Panc1 (cell line): Measurements from ENCODE around the gene CCDC8. TPM values are rescaled to one million over a fixed set of nuclear protein-coding genes. Genes with fewer than 3 reads are reported as not detected.

Experiments used
- ATAC-seq: fragments of 200-7000 bp; cut with Tn5 transposase; 2 replicates; pipeline ENCODE4 v1.9.1; 2020; ENCODE audit warnings: mild to moderate bottlenecking, moderate library complexity
- BruUV-seq: library from RNA; stranded (reverse); fragments of 400-500 nt; replicated peaks from 2 replicates; lab custom pipeline; 2021; lab: Mats Ljungman, UMichigan
- CTCF ChIA-PET: fragments of 300-600 bp; sonication (Branson Sonifier 250); formaldehyde crosslinking; loops from one replicate; lab custom pipeline; 2022; ENCODE audit warnings: antibody characterized with exemption; lab: Charles Lee
- POLR2A ChIA-PET: fragments of 300-600 bp; sonication (Branson Sonifier 250); formaldehyde crosslinking; loops from one replicate; lab custom pipeline; 2022; ENCODE audit warnings: antibody characterized with exemption; lab: Charles Lee
- DNase-seq: peaks from one replicate; pipeline ENCODE4 v3.0.0-alpha.2; 2010; ENCODE audit warnings: low read depth, low spot score
- H3K27ac ChIP-seq: 2 replicates; pipeline ENCODE4 v1.5.1; 2011; ENCODE audit warnings: mild to moderate bottlenecking, low read length, inconsistent platforms
- H3K27me3 ChIP-seq: fragments of 200-500 bp; sonication (Bioruptor generic); 2 replicates; pipeline ENCODE4 v1.6.0; 2014; ENCODE audit warnings: low read length, inconsistent platforms; ENCODE audit not compliant: control insufficient read depth, insufficient read depth
- H3K36me3 ChIP-seq: fragments of 200-500 bp; sonication (Bioruptor generic); 2 replicates; pipeline ENCODE4 v1.5.1; 2014; ENCODE audit warnings: inconsistent platforms, mild to moderate bottlenecking, low read length, moderate library complexity; ENCODE audit not compliant: control insufficient read depth, insufficient read depth
- H3K4me1 ChIP-seq: 2 replicates; pipeline ENCODE4 v1.5.1; 2011; ENCODE audit warnings: inconsistent platforms, mild to moderate bottlenecking, low read length, moderate library complexity; ENCODE audit not compliant: control insufficient read depth, insufficient read depth
- H3K4me3 ChIP-seq, 2 experiments: 2 replicates each; pipeline ENCODE4 v1.5.1; 2011 to 2012; ENCODE audit warnings: low read depth in 2 of 2, low read length in 2 of 2, mild to moderate bottlenecking in 2 of 2, inconsistent platforms in 1 of 2, moderate library complexity in 1 of 2
- H3K9me3 ChIP-seq: fragments of 200-500 bp; sonication (Bioruptor generic); 2 replicates; pipeline ENCODE4 v1.5.1; 2014; ENCODE audit warnings: low read depth, mild to moderate bottlenecking, inconsistent platforms, low read length, moderate library complexity; ENCODE audit not compliant: control insufficient read depth, insufficient read depth
- CTCF ChIP-seq: fragments of 450-650 bp; IDR thresholded peaks from 2 replicates; pipeline ENCODE4 v1.5.1; 2017; ENCODE audit warnings: mild to moderate bottlenecking
- POLR2AphosphoS5 ChIP-seq: IDR thresholded peaks from 2 replicates; pipeline ENCODE4 v1.6.1; 2012; ENCODE audit warnings: mild to moderate bottlenecking, low read depth, low read length, moderate library complexity
- REST ChIP-seq, 2 experiments: IDR thresholded peaks; 2 replicates each; pipeline ENCODE4 v1.6.1; 2011 to 2012; ENCODE audit warnings: low read depth in 2 of 2, control low read depth in 1 of 2, low read length in 1 of 2, mild to moderate bottlenecking in 1 of 2, moderate library complexity in 1 of 2; ENCODE audit not compliant: insufficient read depth in 1 of 2
- SIN3A ChIP-seq: IDR thresholded peaks from 2 replicates; pipeline ENCODE4 v1.6.1; 2012; ENCODE audit warnings: low read depth, mild to moderate bottlenecking, low read length, moderate library complexity, borderline replicate concordance; ENCODE audit not compliant: insufficient read depth
- TCF7L2 ChIP-seq: IDR thresholded peaks from 2 replicates; pipeline ENCODE4 v1.6.1; 2011; ENCODE audit warnings: mild to moderate bottlenecking, low read depth, low read length, inconsistent platforms
- in situ Hi-C: cut with HindIII; loops from 2 replicates; pipeline ENCODE4 v1.10.0; 2016; ENCODE audit warnings: low sequenced_read_pairs, low pct_unique_long_range_greater_than_20kb
- intact Hi-C: fragments of 100-400 bp; cut with micrococcal nuclease; formaldehyde crosslinking; loops from one replicate; pipeline ENCODE4 v1.10.0; 2022; ENCODE audit not compliant: unreplicated experiment
- total RNA-seq: library from RNA; stranded (reverse); gene quantifications from one replicate; pipeline ENCODE4 v1.2.1, GENCODE V29; 2021; ENCODE audit not compliant: unreplicated experiment

Gene CCDC8
- total RNA-seq, 1 experiment from 2014 or later = 5.4 TPM

- no peak for ATAC-seq
- intact Hi-C loops = no loop called here
- Histone ChIP-seq H3K4me1 (no peaks in the 10 kb centered on the region), H3K36me3 (no peaks in the 10 kb centered on the region; the same call in 1 of the 2 replicates), H3K27ac (no peak overlapping the region), H3K27me3 (no peaks in the 10 kb centered on the region), H3K9me3 (no peaks in the 10 kb centered on the region), H3K4me3 (no peak overlapping the region)
- BruUV-seq = no TSS peak
- in situ Hi-C loops = no loop called here
- ChIA-PET POLR2A (no interaction called here), CTCF (no interaction called here)
- TF ChIP-seq SIN3A (no peak), REST (IDR thresholded peaks at IDR 0.05; ENCODE audit: insufficient read depth in 1 of 2, low read depth in 2 of 2, low read length in 1 of 2) (no peak), CTCF (no peak), TCF7L2 (no peak), POLR2AphosphoS5 (no peak)
- DNase-seq = no peak
Observed at GRCh38 chr19:46365561-46365960, 47.8 kb downstream of the CCDC8 start.

GRCh38 chr19:46364359-46364758 lies 49.0 kb downstream of the CCDC8 start:
- CTCF ChIA-PET = no interaction called here
- no TSS peak for BruUV-seq
- POLR2A ChIA-PET = no interaction called here

More at GRCh38 chr19:46364359-46364758, 49.0 kb downstream of the CCDC8 start:
- Histone ChIP-seq H3K4me1 (no peaks in the 10 kb centered on the region), H3K27ac (no peak overlapping the region), H3K27me3 (no peaks in the 10 kb centered on the region), H3K4me3 (no peak overlapping the region), H3K9me3 (no peaks in the 10 kb centered on the region), H3K36me3 (no peaks in the 10 kb centered on the region; the same call in 1 of the 2 replicates)
- in situ Hi-C loops = no loop called here
- DNase-seq (no peak), ATAC-seq (no peak)
- TF ChIP-seq REST (IDR thresholded peaks at IDR 0.05; ENCODE audit: insufficient read depth in 1 of 2, low read depth in 2 of 2, low read length in 1 of 2) = no peak
- no peak for TF ChIP-seq TCF7L2
- TF ChIP-seq CTCF = no peak
- TF ChIP-seq SIN3A = no peak
- no peak for TF ChIP-seq POLR2AphosphoS5
- intact Hi-C loops = no loop called here
